Tracheal epithelial cell (primary cell): ENCODE measurements around the gene SP5. TPM values are rescaled to one million over a fixed set of nuclear protein-coding genes. Genes with fewer than 3 reads are reported as not detected.

ENCODE experiments used
- total RNA-seq: library from RNA; depleted of rRNA; stranded (reverse); fragments of >200 nt; gene quantifications from 2 replicates; pipeline ENCODE4 v1.2.1, GENCODE V29; 2014

The SP5 gene
- not detected in 2 replicates for total RNA-seq

DNA sequence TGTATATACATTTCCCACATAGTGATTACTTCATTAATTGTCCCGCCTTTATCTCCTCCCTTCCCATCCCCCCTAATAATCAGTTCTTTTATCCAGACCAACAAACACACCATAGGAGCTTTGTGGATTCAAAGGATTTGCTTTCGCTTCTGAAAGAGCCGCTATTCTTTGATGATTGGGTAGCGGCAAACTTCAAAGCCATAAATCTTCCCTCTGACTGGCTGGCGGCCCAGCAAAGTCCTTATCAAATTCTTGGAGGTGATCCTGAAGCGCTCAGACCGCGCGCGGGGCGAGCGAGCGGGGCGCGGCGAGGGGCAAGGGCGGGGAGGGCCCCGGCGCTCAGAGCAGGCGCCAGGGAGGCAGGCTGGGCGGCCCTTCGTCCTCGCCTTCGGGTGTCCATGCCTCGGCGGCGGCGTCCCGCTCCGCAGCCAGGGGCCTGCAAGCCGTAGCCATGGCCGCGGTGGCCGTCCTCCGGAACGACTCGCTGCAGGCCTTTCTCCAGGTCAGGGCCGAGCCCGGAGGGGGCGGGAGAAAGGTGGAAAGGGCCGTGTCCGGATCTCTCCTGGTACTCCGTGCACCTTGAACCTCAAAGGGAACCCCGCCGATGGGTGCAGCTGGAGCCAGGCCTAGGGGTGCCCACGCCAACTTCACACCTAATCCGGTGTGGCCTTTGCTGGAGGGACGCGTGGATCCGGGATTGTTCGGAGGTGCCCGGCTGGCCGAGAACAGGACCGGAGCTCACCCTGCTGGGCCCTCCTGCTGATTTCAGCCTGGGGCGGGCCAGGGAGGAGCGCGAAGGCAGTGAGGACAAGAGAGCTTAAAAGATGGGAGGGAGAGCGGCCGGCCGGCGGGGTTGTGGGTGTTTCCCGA is at the start of gene SP5:
SP5 (plus strand) TSS at position 276 of the 870 bp plus-strand sequence; CDS start at position 452, 176 bp downstream.

Other genes starting within 250 kb of the SP5 start
- 0.72 and 7.0 TPM in 2 replicates for gene ERICH2, start 55.0 kb downstream of the SP5 start, total RNA-seq
- 4.6 and 4.9 TPM in 2 replicates for gene GAD1, start 101.5 kb downstream of the SP5 start, total RNA-seq
- 19.0 and 26.3 TPM in 2 replicates for gene GORASP2, start 213.9 kb downstream of the SP5 start, total RNA-seq